ENCODE data around the gene ICE1.
"Not testable (repeated sequence)": the region's sequence is repeated elsewhere in the genome, so short reads cannot be mapped to it uniquely, and the experiment has no call there.

The ICE1 gene

GRCh38 chr5:5487585-5488360 is 65.3 kb downstream of the ICE1 start:
- DNase-seq (ENCODE audit: low spot score), result no peak

GRCh38 chr5:5490774-5491347 is 68.4 kb downstream of the ICE1 start:
- no peak for DNase-seq (ENCODE audit: low spot score)

- DNase-seq (ENCODE audit: low spot score), result peak; percentile 83
These were observed 69.8 kb downstream of the ICE1 start for GRCh38 chr5:5492087-5492933.

GRCh38 chr5:5492934-5493271 is 70.4 kb downstream of the ICE1 start:
- DNase-seq (ENCODE audit: low spot score), result not testable (repeated sequence)

GRCh38 chr5:5494489-5495402 is 72.3 kb downstream of the ICE1 start:
- peak; percentile 85 for DNase-seq (ENCODE audit: low spot score)

GRCh38 chr5:5497152-5497788 is 74.8 kb downstream of the ICE1 start:
- peak; percentile 74 for DNase-seq (ENCODE audit: low spot score)

GRCh38 chr5:5499442-5499841 is 77.0 kb downstream of the ICE1 start:
- DNase-seq (ENCODE audit: low spot score), result no peak

- DNase-seq (ENCODE audit: low spot score), result no peak
These were observed 81.8 kb downstream of the ICE1 start for GRCh38 chr5:5504325-5504724.

GRCh38 chr5:5505815-5506214 is 83.3 kb downstream of the ICE1 start:
- DNase-seq (ENCODE audit: low spot score), result no peak

- no peak for DNase-seq (ENCODE audit: low spot score)
These were observed 85.9 kb downstream of the ICE1 start for GRCh38 chr5:5508391-5508790.

GRCh38 chr5:5511904-5512416 is 89.5 kb downstream of the ICE1 start:
- no peak for DNase-seq (ENCODE audit: low spot score)

- DNase-seq (ENCODE audit: low spot score), result no peak
These were observed 90.1 kb downstream of the ICE1 start for GRCh38 chr5:5512543-5512942.

GRCh38 chr5:5520622-5521021 is 98.1 kb downstream of the ICE1 start:
- not testable (repeated sequence) for DNase-seq (ENCODE audit: low spot score)

- DNase-seq (ENCODE audit: low spot score), result no peak
These were observed 98.6 kb downstream of the ICE1 start for GRCh38 chr5:5521029-5521428.

- DNase-seq (ENCODE audit: low spot score), result no peak
These were observed 99.0 kb downstream of the ICE1 start for GRCh38 chr5:5521478-5521877.

- DNase-seq (ENCODE audit: low spot score), result no peak
These were observed 99.9 kb downstream of the ICE1 start for GRCh38 chr5:5522336-5522735.

GRCh38 chr5:5523066-5523505 is 100.6 kb downstream of the ICE1 start:
- no peak for DNase-seq (ENCODE audit: low spot score)

- DNase-seq (ENCODE audit: low spot score), result no peak
These were observed 101.8 kb downstream of the ICE1 start for GRCh38 chr5:5524327-5524726.

GRCh38 chr5:5531371-5531770 is 108.9 kb downstream of the ICE1 start:
- DNase-seq (ENCODE audit: low spot score), result no peak

GRCh38 chr5:5532306-5533076 is 110.0 kb downstream of the ICE1 start:
- no peak for DNase-seq (ENCODE audit: low spot score)
